Measurements from ENCODE around the gene TADA3. TPM values are rescaled to one million over a fixed set of nuclear protein-coding genes. Genes with fewer than 3 reads are reported as not detected.

Gene TADA3
- total and polyA plus RNA-seq, 2 donors (not counting 3 experiments of a cell fraction or from before 2014, with no cell fraction given) = 27.8 to 31.0 TPM

- Histone ChIP-seq H3K4me1 (ENCODE audit: control insufficient read depth, extremely low read depth, insufficient read depth, low read length) (peaks cover 5% of the 10 kb centered on the region), H3K27ac (ENCODE audit: insufficient read depth, low read depth, low read length) (no peak overlapping the region), H3K4me3 (replicated peaks in 1 of 3; ENCODE audit: insufficient read depth in 1 of 3, low read depth in 1 of 3, low read length in 3 of 3) (no peak overlapping the region), H3K27me3 (ENCODE audit: control insufficient read depth in 2 of 2, insufficient read depth in 2 of 2, low read length in 2 of 2) (no peaks in the 10 kb centered on the region), H3K79me2 (ENCODE audit: control insufficient read depth, insufficient read depth, low read length) (peaks cover 43% of the 10 kb centered on the region), H3K9me3 (replicated peaks; ENCODE audit: control insufficient read depth, insufficient read depth, low read length) (no peaks in the 10 kb centered on the region), H3K36me3 (ENCODE audit: control insufficient read depth in 2 of 2, extremely low read depth in 1 of 2, insufficient read depth in 2 of 2, low read length in 2 of 2) (peaks cover 19 to 24% of the 10 kb centered on the region in 2 experiments), H2AFZ (ENCODE audit: low read depth, low read length) (no peak overlapping the region), H3K9me1 (replicated peaks; ENCODE audit: control insufficient read depth, extremely low read depth, insufficient read depth, low read length) (no peaks in the 10 kb centered on the region), H3K9ac (replicated peaks; ENCODE audit: extremely low read depth, insufficient read depth, low read length) (no peak overlapping the region), H3K4me2 (ENCODE audit: insufficient read depth, low read length) (no peak overlapping the region), H4K20me1 (replicated peaks; ENCODE audit: control insufficient read depth, extremely low read depth, insufficient read depth, low read length) (no peaks in the 10 kb centered on the region)
- peak; percentile 30 for DNase-seq (ENCODE audit: low read depth, low spot score)
- no peak for TF ChIP-seq CTCF (IDR thresholded peaks at IDR 0.05; ENCODE audit: extremely low read depth in 1 of 2, insufficient read depth in 1 of 2, low read depth in 1 of 2, low read length in 2 of 2)
- no peak for TF ChIP-seq JUN (IDR thresholded peaks at IDR 0.05; ENCODE audit: borderline replicate concordance, insufficient read depth, insufficient read length, low read depth)
- no peak for TF ChIP-seq EZH2 (IDR thresholded peaks at IDR 0.05; ENCODE audit: borderline replicate concordance, low read depth, low read length, severe bottlenecking)
- FAIRE-seq = no peak
- ChIA-PET POLR2A (no interaction called here), CTCF (no interaction called here)
- no TSS peak for BruUV-seq (replicated peaks)
- dilution Hi-C loops (cut with MboI; ENCODE audit: extremely low pct_ligation_motif_present, low sequenced_read_pairs) = no loop called here
- intact Hi-C loops (cut with micrococcal nuclease) = no loop called here
Observed at GRCh38 chr3:9797196-9797945, 5.1 kb upstream of the TADA3 start.

- H2AFZ ChIP-seq (ENCODE audit: low read depth, low read length) = no peak overlapping the region
- TF ChIP-seq FOS (IDR thresholded peaks at IDR 0.05; ENCODE audit: borderline replicate concordance, insufficient read depth, low read length) (no peak), CTCF (IDR thresholded peaks at IDR 0.05; ENCODE audit: extremely low read depth in 1 of 2, insufficient read depth in 1 of 2, low read depth in 1 of 2, low read length in 2 of 2) (no peak), POLR2A (IDR thresholded peaks at IDR 0.05; ENCODE audit: low read depth, low read length) (no peak), MYC (IDR thresholded peaks at IDR 0.05; ENCODE audit: low read depth, low read length) (no peak), JUN (IDR thresholded peaks at IDR 0.05; ENCODE audit: borderline replicate concordance, insufficient read depth, insufficient read length, low read depth) (no peak), GATA2 (IDR thresholded peaks at IDR 0.05; ENCODE audit: insufficient read depth, insufficient read length, low read depth, low read length) (no peak), MAX (IDR thresholded peaks at IDR 0.05; ENCODE audit: insufficient read depth, insufficient read length) (no peak), EZH2 (IDR thresholded peaks at IDR 0.05; ENCODE audit: borderline replicate concordance, low read depth, low read length, severe bottlenecking) (no peak), POLR2AphosphoS5 (IDR thresholded peaks at IDR 0.05; ENCODE audit: insufficient read depth, low read depth, low read length) (no peak)
- intact Hi-C loops (cut with micrococcal nuclease) (no loop called here), dilution Hi-C loops (cut with MboI; ENCODE audit: extremely low pct_ligation_motif_present, low sequenced_read_pairs) (no loop called here)
- no peak overlapping the region for H3K9ac ChIP-seq (replicated peaks; ENCODE audit: extremely low read depth, insufficient read depth, low read length)
- CTCF ChIA-PET = no interaction called here
- no peaks in the 10 kb centered on the region for H4K20me1 ChIP-seq (replicated peaks; ENCODE audit: control insufficient read depth, extremely low read depth, insufficient read depth, low read length)
- H3K4me2 ChIP-seq (ENCODE audit: insufficient read depth, low read length) = no peak overlapping the region
- no peaks in the 10 kb centered on the region for H3K27me3 ChIP-seq (ENCODE audit: control insufficient read depth in 2 of 2, insufficient read depth in 2 of 2, low read length in 2 of 2)
- peaks cover 9 to 17% of the 10 kb centered on the region in 2 experiments for H3K36me3 ChIP-seq (ENCODE audit: control insufficient read depth in 2 of 2, extremely low read depth in 1 of 2, insufficient read depth in 2 of 2, low read length in 2 of 2)
- BruUV-seq (replicated peaks) = no TSS peak
- no peak for DNase-seq (ENCODE audit: low read depth, low spot score)
- H3K4me1 ChIP-seq (ENCODE audit: control insufficient read depth, extremely low read depth, insufficient read depth, low read length) = peaks cover 13% of the 10 kb centered on the region
- POLR2A ChIA-PET = no interaction called here
- no peak overlapping the region for H3K27ac ChIP-seq (ENCODE audit: insufficient read depth, low read depth, low read length)
- peaks cover 43% of the 10 kb centered on the region for H3K79me2 ChIP-seq (ENCODE audit: control insufficient read depth, insufficient read depth, low read length)
- H3K9me3 ChIP-seq (replicated peaks; ENCODE audit: control insufficient read depth, insufficient read depth, low read length) = no peaks in the 10 kb centered on the region
- no peaks in the 10 kb centered on the region for H3K9me1 ChIP-seq (replicated peaks; ENCODE audit: control insufficient read depth, extremely low read depth, insufficient read depth, low read length)
- H3K4me3 ChIP-seq (replicated peaks in 1 of 3; ENCODE audit: insufficient read depth in 1 of 3, low read depth in 1 of 3, low read length in 3 of 3) = no peak overlapping the region
- no peak for FAIRE-seq
Observed at GRCh38 chr3:9795207-9795606, 2.9 kb upstream of the TADA3 start.
